Loucy (cell line): ENCODE results near the gene PPP2R5C.

Experiments used
- CTCF ChIP-seq: fragments of 200-600 bp; sonication (generic); conservative IDR thresholded peaks from 2 replicates; pipeline ENCODE4 v1.5.1; 2014; ENCODE audit warnings: mild to moderate bottlenecking, antibody characterized with exemption, low read length
- EZH2phosphoT487 ChIP-seq: fragments of 200-600 bp; IDR thresholded peaks from 2 replicates; pipeline ENCODE4 v1.6.1; 2018; ENCODE audit warnings: antibody characterized with exemption, mild to moderate bottlenecking, moderate library complexity, borderline replicate concordance

- no peak for TF ChIP-seq CTCF
- no peak for TF ChIP-seq EZH2phosphoT487
Measured at GRCh38 chr14:101780887-101781239, 19.4 kb downstream of the PPP2R5C start.
